ENCODE results near the gene ABCG5. TPM values are rescaled to one million over a fixed set of nuclear protein-coding genes. Genes with fewer than 3 reads are reported as not detected.

The ABCG5 gene
- total and polyA plus RNA-seq, 2 of the 4 experiments (the other 2 are of a cell fraction) = not detected

DNA sequence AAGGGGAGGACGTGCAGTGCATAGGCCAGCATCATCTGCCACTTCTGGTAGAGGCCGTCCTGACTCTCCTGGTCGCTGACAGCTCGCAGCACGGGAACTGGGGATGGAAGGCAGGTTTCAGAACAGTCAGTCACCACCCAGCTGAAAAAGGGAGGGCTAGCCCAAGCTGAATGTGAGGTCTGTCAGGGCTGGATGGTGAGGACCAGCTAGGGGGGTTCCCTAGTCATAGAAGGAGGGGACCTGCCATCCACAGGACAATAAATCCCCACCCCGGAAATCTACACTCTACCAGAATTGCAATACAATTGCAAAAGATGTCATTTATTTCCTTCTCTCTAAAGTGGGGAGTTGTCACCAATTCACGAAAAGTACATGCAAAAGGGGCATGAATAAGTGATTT, 15.8 kb downstream of the ABCG5 start:
- in situ Hi-C loops (cut with MboI; ENCODE audit: low sequenced_read_pairs) = no loop called here
- no peak for ATAC-seq (ENCODE audit: low read depth)

More for the DNA sequence above, 15.8 kb downstream of the ABCG5 start:
- Histone ChIP-seq H2BK20ac (ENCODE audit: low read depth, low read length) (no peak overlapping the region), H3K4me3 (ENCODE audit: insufficient read depth, low read depth, low read length) (no peak overlapping the region), H4K8ac (ENCODE audit: low read depth in 2 of 2, low read length in 2 of 2) (no peak overlapping the region), H2AK9ac (replicated peaks; ENCODE audit: low read depth, low read length, poor library complexity) (no peak overlapping the region), H2BK5ac (ENCODE audit: low read depth, low read length, poor library complexity, severe bottlenecking) (no peak overlapping the region), H3K4me2 (ENCODE audit: low read depth, low read length) (no peak overlapping the region), H3K18ac (ENCODE audit: low read depth, low read length) (no peak overlapping the region), H3K9ac (ENCODE audit: low read depth, low read length) (no peak overlapping the region), H3K27ac (ENCODE audit: insufficient read depth, low read length) (no peak overlapping the region), H3K9me3 (ENCODE audit: control insufficient read depth, insufficient read depth, low read length) (no peaks in the 10 kb centered on the region), H3K27me3 (ENCODE audit: control insufficient read depth, insufficient read depth, low read length) (peaks cover 32% of the 10 kb centered on the region), H2AFZ (replicated peaks; ENCODE audit: low read length, poor library complexity) (no peak overlapping the region), H3K4me1 (ENCODE audit: control insufficient read depth, insufficient read depth, low read length) (no peaks in the 10 kb centered on the region), H3K79me1 (ENCODE audit: low read depth in 1 of 2, low read length in 2 of 2) (no peaks in the 10 kb centered on the region), H2BK15ac (ENCODE audit: low read depth, low read length) (no peak overlapping the region), H4K20me1 (ENCODE audit: insufficient read depth, low read length) (no peaks in the 10 kb centered on the region), H2AK5ac (ENCODE audit: low read depth, low read length) (no peak overlapping the region), H3K4ac (ENCODE audit: low read depth, low read length) (no peak overlapping the region), H3K9me1 (ENCODE audit: insufficient read depth, low read length) (no peaks in the 10 kb centered on the region), H3K56ac (ENCODE audit: extremely low read depth, insufficient read depth, low read length) (no peak overlapping the region), H3K36me3 (ENCODE audit: control insufficient read depth, insufficient read depth, low read length) (no peaks in the 10 kb centered on the region), H3K14ac (replicated peaks; ENCODE audit: low read depth, low read length) (no peak overlapping the region), H2BK120ac (ENCODE audit: low read depth, low read length) (no peak overlapping the region), H3K23ac (ENCODE audit: low read depth, low read length) (no peak overlapping the region), H4K91ac (ENCODE audit: insufficient read depth, low read depth, low read length) (no peak overlapping the region), H4K5ac (ENCODE audit: low read depth, low read length) (no peak overlapping the region)
- ChIA-PET CTCF (no interaction called here), POLR2A (ENCODE audit: unreplicated experiment) (no interaction called here)
- DNase-seq = no peak
- intact Hi-C loops (cut with micrococcal nuclease) = no loop called here
- WGBS, 2 experiments (ENCODE audit: extremely low coverage in 2 of 2, insufficient read length in 1 of 2) = 74% methylated on average over 4 of the region's 7 CpGs; no CpG with 5 or more reads in 1 of the 2 experiments
- no TSS peak for BruUV-seq (replicated peaks)
- no peak for TF ChIP-seq RFX5 (IDR thresholded peaks at IDR 0.05; ENCODE audit: low read depth, low read length)
- TF ChIP-seq, protein P1, sequence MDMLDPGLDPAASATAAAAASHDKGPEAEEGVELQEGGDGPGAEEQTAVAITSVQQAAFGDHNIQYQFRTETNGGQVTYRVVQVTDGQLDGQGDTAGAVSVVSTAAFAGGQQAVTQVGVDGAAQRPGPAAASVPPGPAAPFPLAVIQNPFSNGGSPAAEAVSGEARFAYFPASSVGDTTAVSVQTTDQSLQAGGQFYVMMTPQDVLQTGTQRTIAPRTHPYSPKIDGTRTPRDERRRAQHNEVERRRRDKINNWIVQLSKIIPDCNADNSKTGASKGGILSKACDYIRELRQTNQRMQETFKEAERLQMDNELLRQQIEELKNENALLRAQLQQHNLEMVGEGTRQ (IDR thresholded peaks at IDR 0.05; ENCODE audit: low read depth, low read length) = no peak
- dilution Hi-C loops (cut with HindIII; ENCODE audit: low sequenced_read_pairs, unreplicated experiment) = no loop called here

Measured in IMR-90 (cell line).